Gastroesophageal sphincter (tissue), 3 donors: Measurements from ENCODE around the gene KAZN.

Experiments
- CTCF ChIP-seq, 4 experiments: fragments of 200-600 bp in 2 of 4; fragments of 450-650 bp in 2 of 4; sonication (generic) in 1 of 4; IDR thresholded peaks; one replicate each; pipeline ENCODE4 v1.5.1; 2017 to 2019; ENCODE audit warnings: antibody characterized with exemption in 4 of 4, mild to moderate bottlenecking in 2 of 4, moderate library complexity in 2 of 4
- POLR2A ChIP-seq, 2 donors: fragments of 450-650 bp; IDR thresholded peaks; one replicate each; pipeline ENCODE4 v1.6.1; 2017; ENCODE audit warnings: antibody characterized with exemption in 2 of 2, mild to moderate bottlenecking in 2 of 2, moderate library complexity in 1 of 2

DNA sequence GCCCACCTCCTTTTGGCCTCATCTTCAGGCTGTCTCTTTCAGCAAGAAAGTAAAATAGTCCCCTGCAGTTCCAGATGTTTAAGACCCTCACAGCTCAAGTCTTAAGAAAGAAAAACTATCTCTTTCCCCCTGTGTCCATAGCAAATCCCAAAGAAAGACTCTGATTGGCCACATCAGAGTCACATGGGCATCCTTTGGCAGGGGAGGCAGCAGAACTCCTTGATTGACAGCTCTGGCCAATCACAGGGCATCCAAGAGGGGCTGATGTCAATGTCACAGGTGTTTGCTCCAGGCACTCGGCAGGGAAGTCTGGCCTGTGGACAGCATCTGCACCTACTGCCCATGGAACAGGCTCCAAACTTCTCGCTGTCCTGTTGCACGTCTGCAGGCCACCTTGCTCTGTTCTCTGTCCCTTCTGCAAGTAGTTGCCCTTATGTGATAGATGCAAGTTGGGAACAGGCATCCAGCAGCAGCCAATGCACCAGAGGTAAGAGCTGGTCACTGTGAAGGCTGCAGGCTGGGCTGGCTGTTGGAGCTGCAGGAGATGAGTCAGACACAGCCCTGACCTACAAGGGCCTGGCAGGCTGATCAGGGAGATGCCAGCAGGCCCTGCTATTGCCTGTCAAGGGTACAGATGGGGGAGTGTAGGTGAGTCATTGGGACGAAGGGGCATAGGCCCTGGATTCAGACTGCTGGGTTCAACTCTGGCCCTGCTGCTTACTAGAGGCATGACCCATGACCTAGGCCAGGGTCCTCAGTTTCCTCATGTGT is 458.2 kb downstream of the KAZN start:
- TF ChIP-seq POLR2A (IDR thresholded peaks at IDR 0.05) = no peak
- TF ChIP-seq CTCF (IDR thresholded peaks at IDR 0.05) = no peak
